NCI-H2107 treated with DMSO at 0.1 percent for 48 hours (cell line): ENCODE results near the gene FAM184B.

Experiments
- DNase-seq: peaks from one replicate; lab custom pipeline; 2025; ENCODE audit not compliant: unreplicated experiment; lab: John Stamatoyannopoulos, UW

Gene FAM184B

GRCh38 chr4:17778431-17778830, 3.0 kb downstream of the FAM184B start:
- no peak for DNase-seq

GRCh38 chr4:17773135-17773698, 8.2 kb downstream of the FAM184B start:
- no peak for DNase-seq

GRCh38 chr4:17771284-17771908, 10.0 kb downstream of the FAM184B start:
- DNase-seq: no peak

GRCh38 chr4:17770845-17771244, 10.6 kb downstream of the FAM184B start:
- no peak for DNase-seq

- no peak for DNase-seq
Observed at GRCh38 chr4:17769406-17770174, 11.8 kb downstream of the FAM184B start.

- DNase-seq: no peak
Observed at GRCh38 chr4:17766826-17767458, 14.5 kb downstream of the FAM184B start.

GRCh38 chr4:17765514-17766286, 15.7 kb downstream of the FAM184B start:
- DNase-seq: no peak

GRCh38 chr4:17763931-17764330, 17.5 kb downstream of the FAM184B start:
- no peak for DNase-seq

GRCh38 chr4:17763416-17763815, 18.0 kb downstream of the FAM184B start:
- DNase-seq: no peak

- DNase-seq: no peak
Observed at GRCh38 chr4:17762726-17763125, 18.7 kb downstream of the FAM184B start.

GRCh38 chr4:17761062-17761461, 20.4 kb downstream of the FAM184B start:
- DNase-seq: no peak

GRCh38 chr4:17760626-17761025, 20.8 kb downstream of the FAM184B start:
- DNase-seq: no peak

- DNase-seq: peak; percentile 78
Observed at GRCh38 chr4:17758485-17758884, 22.9 kb downstream of the FAM184B start.

- no peak for DNase-seq
Observed at GRCh38 chr4:17757621-17758020, 23.8 kb downstream of the FAM184B start.

- no peak for DNase-seq
Observed at GRCh38 chr4:17753646-17754045, 27.8 kb downstream of the FAM184B start.

- no peak for DNase-seq
Observed at GRCh38 chr4:17740702-17741101, 40.7 kb downstream of the FAM184B start.

GRCh38 chr4:17736484-17736883, 44.9 kb downstream of the FAM184B start:
- no peak for DNase-seq

GRCh38 chr4:17726911-17727310, 54.5 kb downstream of the FAM184B start:
- DNase-seq: no peak

GRCh38 chr4:17723648-17724047, 57.8 kb downstream of the FAM184B start:
- no peak for DNase-seq

GRCh38 chr4:17722356-17722700, 59.1 kb downstream of the FAM184B start:
- DNase-seq: no peak
